ENCODE results near the gene GRIN3A. TPM values are rescaled to one million over a fixed set of nuclear protein-coding genes. Genes with fewer than 3 reads are reported as not detected.

GRIN3A gene
- total and polyA plus RNA-seq, 7 donors = under 0.01 to 1.2 (median 0.25) TPM; not detected in 1

GRCh38 chr9:101758304-101758930 lies 20.0 kb upstream of the GRIN3A start:
- intact Hi-C loops (cut with DNase I) = no loop called here
- H3K4me3 ChIP-seq = no peak overlapping the region
- no peaks in the 10 kb centered on the region for H3K9me3 ChIP-seq
- no peaks in the 10 kb centered on the region for H3K4me1 ChIP-seq
- no peak overlapping the region for H3K27ac ChIP-seq
- WGBS, 2 donors = 55 to 57% methylated on average over 2 of the region's 2 CpGs
- no peaks in the 10 kb centered on the region for H3K36me3 ChIP-seq
- TF ChIP-seq EP300 (IDR thresholded peaks at IDR 0.05) = no peak
- TF ChIP-seq POLR2A (IDR thresholded peaks at IDR 0.05) = no peak
- no peak for TF ChIP-seq CTCF (IDR thresholded peaks at IDR 0.05)
- TF ChIP-seq POLR2AphosphoS5 (IDR thresholded peaks at IDR 0.05) = no peak
- H3K27me3 ChIP-seq = no peaks in the 10 kb centered on the region
- no peak for DNase-seq

GRCh38 chr9:101753716-101754115 lies 15.3 kb upstream of the GRIN3A start:
- Histone ChIP-seq H3K36me3 (no peaks in the 10 kb centered on the region), H3K4me3 (no peak overlapping the region), H3K27me3 (no peaks in the 10 kb centered on the region), H3K27ac (no peak overlapping the region), H3K4me1 (no peaks in the 10 kb centered on the region), H3K9me3 (no peaks in the 10 kb centered on the region)
- 90 to 91% methylated on average over 5 of the region's 5 CpGs for WGBS, 2 donors
- no peak for DNase-seq
- intact Hi-C loops (cut with DNase I) = no loop called here
- TF ChIP-seq CTCF (IDR thresholded peaks at IDR 0.05) (no peak), POLR2AphosphoS5 (IDR thresholded peaks at IDR 0.05) (no peak), POLR2A (IDR thresholded peaks at IDR 0.05) (no peak), EP300 (IDR thresholded peaks at IDR 0.05) (no peak)

GRCh38 chr9:101751895-101752294 lies 13.4 kb upstream of the GRIN3A start:
- no peaks in the 10 kb centered on the region for H3K27me3 ChIP-seq
- H3K9me3 ChIP-seq = peaks cover 0 to 1% (median under 1%) of the 10 kb centered on the region in 4 donors
- no peaks in the 10 kb centered on the region for H3K4me1 ChIP-seq
- H3K27ac ChIP-seq = no peak overlapping the region
- no peak for TF ChIP-seq POLR2AphosphoS5 (IDR thresholded peaks at IDR 0.05)
- TF ChIP-seq EP300 (IDR thresholded peaks at IDR 0.05) = no peak
- TF ChIP-seq POLR2A (IDR thresholded peaks at IDR 0.05) = no peak
- no peak for TF ChIP-seq CTCF (IDR thresholded peaks at IDR 0.05)
- no peak for DNase-seq
- no peaks in the 10 kb centered on the region for H3K36me3 ChIP-seq
- 71 to 89% methylated on average over 2 of the region's 2 CpGs for WGBS, 2 donors
- intact Hi-C loops (cut with DNase I) = no loop called here
- H3K4me3 ChIP-seq = no peak overlapping the region

GRCh38 chr9:101739311-101739710 lies 864 bp upstream of the GRIN3A start:
- peaks cover 0 to 18% (median 17%) of the 10 kb centered on the region in 4 donors for H3K4me1 ChIP-seq
- H3K27ac ChIP-seq = no peak overlapping the region
- 4 to 12% methylated on average over 2 of the region's 2 CpGs for WGBS, 2 donors
- no peak overlapping the region for H3K4me3 ChIP-seq
- no peaks in the 10 kb centered on the region for H3K36me3 ChIP-seq
- intact Hi-C loops (cut with DNase I) = no loop called here
- no peaks in the 10 kb centered on the region for H3K9me3 ChIP-seq
- no peak for DNase-seq
- no peak for TF ChIP-seq CTCF (IDR thresholded peaks at IDR 0.05)
- no peak for TF ChIP-seq POLR2AphosphoS5 (IDR thresholded peaks at IDR 0.05)
- H3K27me3 ChIP-seq = peaks cover 20 to 58% (median 30%) of the 10 kb centered on the region in 3 donors
